HG03135 (cell line): ENCODE data around the gene S1PR2.
A peak's percentile ranks its signal among the peaks of the same experiment; 100 is the strongest.
"Not testable (repeated sequence)": the region's sequence is repeated elsewhere in the genome, so short reads cannot be mapped to it uniquely, and the experiment has no call there.

ENCODE experiments used
- ATAC-seq: cut with Tn5 transposase; IDR thresholded peaks from one replicate; pipeline ENCODE4 v1.9.1; 2021; ENCODE audit warnings: mild to moderate bottlenecking, moderate library complexity; ENCODE audit not compliant: unreplicated experiment

The S1PR2 gene

DNA sequence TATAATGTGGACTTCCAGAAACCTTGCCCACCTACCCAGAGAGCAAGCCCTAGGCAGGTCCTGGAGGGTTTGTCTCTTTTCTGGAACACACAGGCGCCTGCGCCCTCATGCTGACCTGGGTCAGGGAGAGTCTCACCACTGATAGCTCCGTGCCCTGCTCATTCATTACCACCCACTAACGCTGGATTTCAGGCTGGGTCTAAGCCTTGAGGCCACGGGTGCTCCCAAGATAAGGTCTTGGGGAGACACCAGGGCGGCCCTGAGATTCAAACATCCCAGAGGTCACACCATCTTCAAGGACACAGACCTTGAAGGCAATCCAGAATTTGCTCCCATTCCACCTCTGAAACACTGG, 5.1 kb downstream of the S1PR2 start:
- no peak for ATAC-seq

DNA sequence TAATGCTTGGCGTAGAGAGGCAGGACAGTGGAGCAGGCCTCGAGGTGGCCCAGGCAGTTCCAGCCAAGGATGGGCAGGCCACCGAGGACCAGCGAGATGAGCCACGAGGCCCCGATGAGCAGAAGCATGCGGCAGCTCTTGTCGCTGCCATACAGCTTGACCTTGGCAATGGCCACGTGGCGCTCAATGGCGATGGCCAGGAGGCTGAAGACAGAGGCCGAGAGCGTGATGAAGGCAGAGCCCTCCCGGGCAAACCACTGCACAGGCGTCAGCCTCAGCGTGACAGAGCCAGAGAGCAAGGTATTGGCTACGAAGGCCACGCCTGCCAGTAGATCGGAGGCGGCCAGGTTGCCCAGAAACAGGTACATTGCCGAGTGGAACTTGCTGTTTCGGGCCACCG, 6.8 kb downstream of the S1PR2 start:
- no peak for ATAC-seq

DNA sequence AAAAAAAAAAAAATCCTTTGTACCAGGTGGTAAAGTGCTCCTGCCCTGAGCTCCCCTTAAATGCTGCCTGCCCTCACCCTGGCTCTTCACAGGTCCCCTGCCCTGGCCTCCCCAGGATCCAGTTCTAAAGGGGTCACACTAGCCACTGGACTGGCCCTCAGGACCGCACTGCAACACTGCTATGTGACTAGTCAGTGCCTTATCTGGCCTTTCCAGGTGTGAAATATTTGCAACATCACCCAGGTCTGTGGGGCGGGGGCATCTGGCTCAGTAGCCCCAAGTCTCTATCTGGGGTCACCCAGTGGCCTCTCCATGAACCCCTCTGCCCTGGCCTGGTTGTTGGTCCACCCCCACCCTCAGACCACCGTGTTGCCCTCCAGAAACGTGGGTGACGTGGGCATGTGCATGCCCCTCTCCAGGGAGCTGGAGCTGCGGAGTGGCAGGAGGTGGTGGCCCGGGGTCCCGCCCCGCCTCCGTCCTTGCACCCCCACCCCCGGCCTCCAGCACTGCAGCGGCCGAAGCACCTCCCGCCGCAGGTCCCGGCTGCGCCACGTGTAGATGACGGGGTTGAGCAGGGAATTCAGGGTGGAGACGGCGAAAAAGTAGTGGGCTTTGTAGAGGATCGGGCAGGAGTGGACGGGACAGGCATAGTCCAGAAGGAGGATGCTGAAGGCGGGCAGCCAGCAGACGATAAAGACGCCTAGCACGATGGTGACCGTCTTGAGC, 7.5 kb downstream of the S1PR2 start:
- ATAC-seq = no peak

DNA sequence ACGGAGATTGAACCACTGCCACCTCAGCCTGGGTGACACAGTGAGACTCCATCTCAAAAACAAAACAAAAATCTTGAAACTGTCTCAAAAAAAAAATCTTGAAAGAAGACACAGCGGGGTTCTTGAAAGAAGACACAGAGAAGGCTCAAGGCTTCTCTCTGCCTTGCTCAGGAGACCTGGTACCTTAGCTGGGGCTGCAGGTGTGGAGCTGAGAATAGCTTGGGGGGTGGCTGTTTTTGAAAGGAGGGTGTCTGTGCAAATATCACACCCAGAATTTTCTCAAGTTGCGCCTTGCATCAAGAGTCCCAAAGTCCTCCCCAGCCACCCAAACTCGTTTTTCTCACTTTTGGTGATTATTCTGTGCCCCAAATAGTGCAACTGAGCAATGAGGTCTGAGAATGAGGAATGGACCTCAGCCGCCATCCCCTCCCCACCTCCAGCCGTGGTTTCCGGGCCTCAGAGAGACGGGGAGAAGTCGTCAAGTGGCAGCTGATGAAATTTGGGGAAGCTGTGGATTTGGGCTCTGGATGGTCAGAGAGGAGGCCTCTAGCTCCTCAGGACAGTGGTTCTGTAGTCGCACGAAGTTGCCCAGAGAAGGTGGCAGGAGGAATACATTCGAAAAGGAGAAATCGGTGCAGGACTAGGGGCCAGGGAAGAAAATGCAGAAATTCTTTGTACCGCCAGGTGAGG, 8.8 kb downstream of the S1PR2 start:
- no peak for ATAC-seq

DNA sequence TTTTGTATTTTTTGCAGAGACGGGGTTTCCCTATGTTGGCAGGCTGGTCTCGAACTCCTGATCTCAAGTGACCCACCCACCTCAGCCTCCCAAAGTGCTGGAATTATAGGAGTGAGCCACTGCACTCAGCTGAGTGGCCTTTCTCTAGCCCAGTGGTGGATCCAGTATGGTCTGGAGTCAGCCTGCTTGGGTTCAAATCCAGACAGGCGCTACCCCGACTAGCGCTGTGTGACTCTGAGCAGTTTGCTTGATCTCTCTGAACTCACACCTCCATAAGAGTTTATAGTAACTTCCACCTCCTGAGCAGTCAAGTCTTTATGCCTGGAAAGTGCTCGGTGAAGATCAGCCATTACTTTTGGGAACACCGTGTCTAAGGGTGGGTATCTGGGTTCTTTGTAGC, 10.4 kb downstream of the S1PR2 start:
- ATAC-seq = no peak

DNA sequence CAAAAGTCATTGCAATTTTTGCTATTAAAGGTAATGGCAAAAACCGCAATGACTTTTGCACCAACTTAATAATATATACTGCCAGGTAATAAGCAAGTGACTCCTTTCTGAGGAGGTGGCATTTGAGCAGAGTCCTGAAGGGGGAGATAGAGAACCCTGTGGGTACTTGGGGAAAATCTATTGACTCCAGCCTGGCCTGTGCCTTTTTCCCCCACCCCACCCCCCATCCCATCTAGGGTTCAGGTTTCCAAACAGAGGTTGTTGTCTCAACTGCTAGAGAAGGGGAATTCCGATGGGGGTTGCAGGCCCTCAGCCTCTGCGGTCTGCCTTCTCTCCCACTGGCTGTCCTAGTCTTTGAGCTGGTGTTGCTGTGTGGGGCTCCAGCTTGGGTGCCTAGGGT, 11.5 kb downstream of the S1PR2 start:
- no peak for ATAC-seq

DNA sequence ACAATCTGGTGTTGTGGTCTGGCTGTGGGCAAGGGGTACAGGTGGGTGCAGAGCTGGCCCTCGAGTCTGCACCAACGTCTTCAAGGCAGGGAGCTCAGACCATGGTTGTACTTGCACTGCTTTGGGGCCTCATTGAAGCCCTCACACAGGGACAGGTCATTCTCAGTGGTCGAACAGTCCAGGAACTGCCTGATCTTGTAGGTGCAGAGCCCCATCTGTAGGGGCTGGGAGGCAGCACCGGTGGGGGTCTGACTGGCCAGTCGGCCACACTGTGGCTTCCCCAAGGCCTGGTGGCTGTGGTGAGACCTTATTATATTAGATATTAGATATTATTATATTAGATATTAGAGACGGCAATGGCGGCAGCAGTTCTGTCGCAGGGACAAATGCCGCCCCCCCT, 14.0 kb downstream of the S1PR2 start:
- ATAC-seq = no peak

DNA sequence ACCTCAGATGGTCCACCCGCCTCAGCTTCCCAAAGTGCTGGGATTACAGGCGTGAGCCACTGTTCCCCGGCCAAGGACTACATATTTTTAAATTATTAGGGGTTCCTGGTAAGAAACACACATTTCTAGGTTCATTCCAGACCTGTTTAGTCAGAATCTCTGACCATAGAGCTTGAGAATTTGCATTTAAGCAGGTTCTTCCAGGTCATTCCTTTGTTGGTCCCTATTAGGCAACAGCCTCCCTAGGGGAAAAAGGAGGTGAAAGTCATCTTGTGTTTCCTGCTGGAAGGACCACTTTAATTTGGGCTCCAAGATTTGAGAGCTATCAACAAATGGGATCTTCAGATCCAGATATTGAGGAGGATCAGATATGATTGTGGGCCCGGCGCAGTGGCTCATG, 16.3 kb downstream of the S1PR2 start:
- no peak for ATAC-seq

DNA sequence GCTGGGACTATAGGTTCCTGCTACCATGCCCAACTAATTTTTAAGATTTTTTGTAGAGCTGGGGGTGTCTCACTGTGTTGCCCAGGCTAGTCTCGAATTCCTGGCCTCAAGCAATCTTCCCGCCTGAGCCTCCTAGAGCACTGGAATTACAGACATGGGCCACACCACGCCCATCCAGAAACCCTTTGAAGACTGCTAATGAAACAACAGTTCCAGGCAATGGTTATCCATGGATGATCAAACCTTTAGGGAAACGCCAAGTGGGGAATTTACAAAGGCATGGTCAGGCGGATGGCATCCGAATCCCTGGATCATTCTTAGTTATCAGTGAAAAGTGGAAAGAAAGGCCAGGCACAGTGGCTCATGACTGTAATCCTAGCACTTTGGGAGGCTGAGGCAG, 19.4 kb downstream of the S1PR2 start:
- ATAC-seq = no peak

DNA sequence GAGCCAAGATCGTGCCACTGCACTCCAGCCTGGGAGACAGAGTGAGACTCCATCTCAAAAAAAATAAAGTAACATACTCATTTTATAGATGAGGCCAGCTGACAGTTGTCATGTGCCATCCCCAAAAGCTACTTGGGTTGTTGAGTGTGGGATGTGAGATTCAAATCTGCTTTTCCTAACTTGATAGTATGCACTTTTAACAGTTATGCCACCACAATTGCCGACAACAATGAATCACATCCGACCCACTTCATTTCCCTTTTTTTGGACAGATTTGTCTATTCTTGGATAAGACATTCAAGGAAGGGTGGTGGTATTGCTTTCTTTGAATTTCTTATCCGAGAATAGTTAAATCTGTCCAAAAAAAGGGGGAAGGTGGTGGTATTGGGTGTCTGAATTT, 20.1 kb downstream of the S1PR2 start:
- ATAC-seq = no peak

DNA sequence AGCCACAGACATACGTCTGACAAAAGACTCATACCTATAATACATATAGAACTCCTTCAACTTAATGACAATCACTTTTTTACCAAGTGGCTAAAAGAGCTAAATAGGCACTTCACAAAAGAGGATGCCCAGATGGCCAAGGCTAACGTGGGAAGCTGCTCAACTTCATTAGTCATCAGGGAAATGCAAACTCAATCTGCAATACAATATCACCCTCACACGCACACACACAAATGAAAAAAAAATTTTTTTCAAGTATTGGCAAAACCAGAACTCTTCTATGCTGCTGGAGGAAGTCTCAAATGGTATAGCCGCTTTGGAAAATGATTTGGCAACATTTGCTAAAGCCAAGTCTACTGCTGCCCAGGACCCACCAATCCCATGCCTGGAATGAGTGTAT, 21.8 kb downstream of the S1PR2 start:
- ATAC-seq = no peak

DNA sequence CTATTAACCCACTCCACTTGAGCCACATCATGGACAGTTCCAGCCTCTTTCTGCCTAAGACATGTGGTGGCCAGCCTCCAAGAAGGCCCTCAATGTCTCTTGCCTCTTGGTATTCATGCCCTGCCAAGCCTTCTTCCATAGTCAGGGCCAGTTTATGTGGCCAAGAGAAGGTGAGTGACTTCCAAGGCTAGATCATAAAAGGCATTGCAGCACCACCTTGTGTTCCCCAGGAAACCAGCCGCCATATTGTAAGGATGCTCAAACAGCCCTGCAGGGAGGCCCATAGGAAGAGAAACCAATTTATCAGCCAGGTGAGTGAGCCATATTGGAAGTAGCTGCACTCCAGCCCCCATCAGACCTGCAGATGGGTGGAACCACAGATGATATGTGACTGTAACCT, 24.1 kb downstream of the S1PR2 start:
- ATAC-seq = no peak

DNA sequence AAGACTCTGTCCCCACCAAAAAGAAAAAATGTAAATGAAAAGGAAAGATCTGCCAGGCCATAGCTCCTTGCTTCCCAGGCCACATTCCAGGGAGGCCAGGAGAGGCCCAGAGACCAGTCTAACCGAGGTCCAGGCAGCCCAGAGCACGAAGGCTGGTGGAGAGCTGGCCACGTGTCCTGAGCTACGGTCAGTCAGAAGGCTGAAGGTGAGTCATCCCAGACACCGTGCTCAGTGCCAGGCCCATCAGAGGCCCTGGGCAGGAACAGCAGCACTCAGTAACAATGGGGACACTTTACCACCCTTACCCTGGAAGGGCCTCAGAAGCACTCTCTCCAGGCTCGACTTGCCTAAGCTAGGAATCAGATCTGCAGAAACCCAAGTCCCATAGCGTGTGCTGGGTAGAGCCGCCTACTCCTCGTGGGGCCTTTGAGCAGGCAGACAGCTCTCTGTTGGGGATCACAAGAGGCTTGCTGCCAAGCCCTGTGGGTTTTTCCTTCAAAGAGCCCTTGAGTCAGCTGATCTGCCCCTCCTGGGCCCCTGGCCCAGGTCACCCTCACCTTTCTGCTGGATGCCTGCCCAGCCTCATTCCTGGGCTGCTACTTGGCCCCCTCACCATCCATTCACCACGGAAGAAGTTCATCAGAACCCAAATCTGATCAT, 24.8 kb downstream of the S1PR2 start:
- ATAC-seq = no peak

DNA sequence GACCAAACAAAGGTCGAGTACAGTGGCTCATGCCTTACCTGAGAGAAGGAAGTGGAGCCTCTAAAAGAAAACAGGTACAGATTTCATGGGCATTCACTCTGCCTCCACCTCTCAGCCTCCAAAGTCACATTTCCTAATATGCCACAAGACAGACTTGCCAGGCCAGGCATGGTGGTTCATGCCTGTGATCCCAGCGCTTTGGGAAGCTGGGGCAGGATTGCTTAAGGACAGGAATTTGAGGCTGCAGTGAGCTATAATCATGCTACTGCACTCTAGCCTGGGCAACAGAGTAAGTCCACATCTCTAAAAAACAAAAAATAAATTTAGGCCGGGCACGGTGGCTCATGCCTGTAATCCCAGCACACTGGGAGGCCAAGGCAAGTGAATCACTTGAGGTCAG, 25.5 kb downstream of the S1PR2 start:
- no peak for ATAC-seq

DNA sequence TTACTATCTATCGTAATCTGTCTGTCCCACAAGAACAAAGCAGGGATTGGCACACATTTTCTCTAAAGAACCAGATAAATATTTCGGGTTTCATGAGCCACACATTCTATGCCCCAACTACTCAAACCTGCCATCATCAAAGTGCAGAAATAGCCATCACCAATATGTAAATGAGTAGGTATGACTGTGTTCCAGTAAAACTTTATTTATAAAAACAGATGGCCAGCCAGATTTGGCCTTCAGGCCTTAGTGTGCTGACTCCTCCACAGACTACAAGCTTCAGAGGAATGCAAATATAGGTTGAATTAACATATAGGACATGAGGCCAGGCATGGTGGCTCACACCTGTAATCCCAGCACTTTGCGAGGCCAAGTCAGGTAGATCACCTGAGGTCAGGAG, 27.4 kb downstream of the S1PR2 start:
- ATAC-seq = no peak

DNA sequence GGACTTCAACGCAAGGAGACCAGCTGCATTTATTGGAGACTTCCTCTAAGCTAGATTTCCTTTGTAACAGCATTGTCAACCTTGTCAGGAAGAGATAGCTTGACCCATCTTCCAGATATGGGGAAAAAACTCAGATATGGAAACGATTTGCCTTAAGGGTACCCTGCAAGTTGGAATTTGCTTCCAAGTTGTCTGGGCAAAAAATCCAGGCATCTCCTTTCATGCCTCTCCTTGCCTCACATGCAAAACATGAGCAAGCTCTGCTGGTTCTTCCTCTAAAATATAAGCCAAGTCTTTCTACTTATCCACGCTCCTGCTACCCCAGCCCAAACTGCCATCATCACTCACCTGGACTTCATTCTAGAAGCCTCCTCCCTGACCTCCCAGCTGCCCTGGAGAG, 30.0 kb downstream of the S1PR2 start:
- no peak for ATAC-seq

DNA sequence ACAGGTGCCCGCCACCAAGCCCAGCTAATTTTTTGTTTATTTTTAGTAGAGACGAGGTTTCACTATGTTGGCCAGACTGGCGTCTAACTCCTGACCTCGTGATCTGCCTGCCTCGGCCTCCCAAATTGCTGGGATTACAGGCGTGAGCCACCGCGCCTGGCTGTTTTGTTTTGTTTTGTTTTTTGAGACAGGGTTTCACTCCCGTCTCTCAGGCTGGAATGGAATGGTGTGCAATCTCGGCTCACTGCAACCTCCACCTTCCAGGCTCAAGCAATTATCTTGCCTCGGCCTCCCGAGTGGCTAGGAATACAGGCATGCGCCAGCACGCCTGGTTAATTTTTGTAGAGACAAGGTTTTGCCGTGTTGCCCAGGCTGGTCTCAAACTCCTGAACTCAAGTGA, 31.0 kb downstream of the S1PR2 start:
- not testable (repeated sequence) for ATAC-seq

DNA sequence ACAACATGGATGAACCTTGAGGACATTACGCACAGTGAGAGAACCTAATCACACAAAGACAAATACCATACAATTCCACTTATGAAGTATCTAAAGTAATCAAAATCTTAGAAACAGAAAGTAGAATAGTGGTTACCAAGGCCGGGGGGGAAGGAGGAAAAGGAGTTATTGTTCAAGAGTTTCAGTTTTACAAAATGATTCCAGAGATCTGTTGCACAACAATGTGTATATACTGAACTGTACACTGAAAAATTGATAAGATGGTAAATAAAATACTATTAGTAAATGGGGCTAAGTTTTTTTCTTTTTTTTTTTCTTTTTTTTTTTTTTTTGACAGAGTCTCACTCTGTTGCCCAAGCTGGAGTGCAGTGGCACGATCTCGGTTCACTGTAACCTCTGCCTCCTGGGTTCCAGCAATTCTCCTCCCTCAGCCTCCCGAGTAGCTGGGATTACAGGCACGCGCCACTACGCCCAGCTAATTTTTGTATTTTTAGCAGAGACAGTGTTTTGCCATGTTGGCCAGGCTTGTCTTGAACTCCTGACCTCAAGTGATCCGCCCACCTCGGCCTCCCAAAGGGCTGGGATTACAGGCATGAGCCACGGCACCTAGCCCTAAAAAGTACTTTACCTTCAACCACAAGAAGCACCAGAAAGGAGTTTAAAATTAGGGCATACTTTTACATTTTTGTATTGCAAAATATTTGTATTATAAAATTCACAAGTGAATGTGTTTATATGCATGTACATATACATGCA, 32.1 kb downstream of the S1PR2 start:
- ATAC-seq = not testable (repeated sequence)

DNA sequence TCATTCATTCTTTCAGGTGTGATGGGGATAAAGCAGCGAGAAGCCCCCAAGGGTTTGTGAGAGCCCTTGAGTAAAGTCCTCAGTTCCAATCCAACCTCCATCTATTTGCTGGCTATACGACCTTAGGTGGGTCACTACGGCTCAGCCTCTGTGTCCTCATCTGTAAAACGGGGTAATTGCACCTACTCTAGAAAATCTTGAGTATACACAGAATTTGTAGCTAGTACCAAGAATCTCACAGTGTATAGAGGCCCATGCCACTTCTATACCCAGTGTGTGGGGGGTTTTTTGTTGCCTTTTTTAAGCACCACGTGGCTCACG, 36.0 kb downstream of the S1PR2 start:
- ATAC-seq = no peak

DNA sequence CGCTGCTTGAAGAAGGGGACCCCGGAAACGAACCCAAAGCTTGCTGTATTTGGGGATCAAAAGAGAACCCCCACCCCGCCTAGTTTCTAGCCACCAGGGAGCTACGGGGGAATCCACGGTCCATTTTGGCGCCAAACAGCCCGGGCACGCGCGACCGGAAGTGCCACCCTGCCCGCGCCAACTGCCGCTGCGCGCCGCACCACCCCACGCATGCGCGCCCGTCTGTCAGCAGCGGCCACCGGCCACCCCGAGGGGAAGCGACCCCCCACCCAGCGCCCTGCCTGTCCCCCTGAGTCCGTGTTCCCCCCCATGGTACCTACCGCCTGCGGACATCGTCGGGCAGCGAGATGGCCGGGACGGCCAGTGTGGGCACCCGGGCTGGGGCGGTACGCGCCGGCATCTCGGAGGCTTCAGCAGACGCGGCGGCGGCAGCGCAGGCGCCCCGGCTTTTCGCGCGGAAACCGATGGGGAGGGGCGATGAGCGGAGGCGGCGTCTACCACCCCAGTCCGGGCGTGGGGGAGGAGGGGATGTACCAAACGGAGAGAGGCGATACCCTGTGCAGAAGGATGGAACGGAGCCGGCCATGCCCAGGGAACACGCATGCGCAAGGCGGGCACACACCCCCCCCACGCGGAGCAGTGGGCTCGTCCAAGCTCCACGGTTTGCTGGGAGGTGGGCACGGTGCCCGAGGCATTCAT, 36.5 kb downstream of the S1PR2 start, which contains the start of gene DNMT1:
DNMT1 (minus strand) TSS at position 454 of the 699 bp plus-strand sequence; CDS start at position 400, 54 bp downstream.
- peak; percentile 78 for ATAC-seq
